HG03039 (cell line): ENCODE data around the gene ZFP42.
"Not testable (repeated sequence)": the region's sequence is repeated elsewhere in the genome, so short reads cannot be mapped to it uniquely, and the experiment has no call there.

Experiments
- ATAC-seq: cut with Tn5 transposase; IDR thresholded peaks from one replicate; pipeline ENCODE4 v1.9.1; 2021; ENCODE audit warnings: mild to moderate bottlenecking, moderate library complexity; ENCODE audit not compliant: unreplicated experiment

Gene ZFP42

DNA sequence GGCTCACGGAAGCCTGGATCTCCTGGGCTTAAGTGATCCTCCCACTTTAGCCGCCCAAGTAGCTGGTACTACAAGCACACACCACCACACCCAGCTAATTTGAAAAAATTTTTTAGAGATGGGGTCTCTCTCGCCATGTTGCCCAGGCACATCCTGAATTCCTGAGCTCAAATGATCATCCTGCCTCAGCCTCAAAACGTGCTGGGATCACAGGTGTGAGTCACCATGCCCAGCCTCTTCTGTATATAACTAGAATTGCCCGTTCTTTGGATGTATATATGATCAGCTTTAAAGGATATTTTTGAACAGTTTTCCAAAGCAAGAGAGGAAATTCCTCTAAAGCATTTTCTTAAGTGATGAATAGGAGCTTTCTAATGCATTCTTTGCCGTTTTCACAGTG, 22.7 kb downstream of the ZFP42 start:
- no peak for ATAC-seq

- ATAC-seq, result no peak
Observed at GRCh38 chr4:188021548-188022249, 26.1 kb downstream of the ZFP42 start.

DNA sequence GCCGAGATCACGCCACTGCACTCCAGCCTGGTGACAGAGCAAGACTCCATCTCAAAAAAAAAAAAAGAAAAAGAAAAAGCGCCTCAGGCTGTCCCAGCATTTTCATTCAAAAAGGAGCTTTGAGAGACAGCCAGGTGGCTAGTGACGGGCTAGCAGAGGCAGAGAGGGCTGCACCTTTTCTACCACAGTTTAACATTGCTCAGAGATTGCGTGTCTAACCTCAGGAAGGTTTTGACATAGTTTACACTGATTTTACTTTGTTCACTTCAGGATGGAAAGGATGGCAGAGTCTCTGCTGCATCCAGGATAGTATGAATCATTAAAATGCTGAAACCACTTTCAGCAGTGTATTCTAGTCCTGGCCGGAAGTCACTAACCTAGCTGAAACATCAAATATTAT, 28.1 kb downstream of the ZFP42 start:
- no peak for ATAC-seq

GRCh38 chr4:188025476-188025875, 29.9 kb downstream of the ZFP42 start:
- no peak for ATAC-seq

DNA sequence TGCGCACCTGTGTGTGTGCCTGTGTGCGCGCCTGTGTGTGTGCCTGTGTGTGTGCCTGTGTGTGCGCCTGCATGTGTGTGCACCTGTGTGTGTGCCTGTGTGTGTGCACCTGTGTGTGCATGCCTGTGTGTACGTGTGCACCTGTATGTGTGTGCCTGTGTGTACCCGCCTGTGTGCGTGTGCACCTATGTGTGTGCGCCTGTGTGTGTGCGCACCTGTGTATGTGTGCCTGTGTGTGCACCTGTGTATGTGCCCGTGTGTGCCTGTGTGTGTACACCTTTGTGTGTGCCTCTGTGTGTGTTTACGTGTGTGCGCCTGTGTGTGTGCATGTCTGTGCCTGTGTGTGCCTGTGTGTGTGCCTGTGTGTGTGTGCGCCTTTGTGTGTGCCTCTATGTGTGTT, 33.5 kb downstream of the ZFP42 start:
- no peak for ATAC-seq

- ATAC-seq, result no peak
Observed at GRCh38 chr4:188030401-188030800, 34.8 kb downstream of the ZFP42 start.

DNA sequence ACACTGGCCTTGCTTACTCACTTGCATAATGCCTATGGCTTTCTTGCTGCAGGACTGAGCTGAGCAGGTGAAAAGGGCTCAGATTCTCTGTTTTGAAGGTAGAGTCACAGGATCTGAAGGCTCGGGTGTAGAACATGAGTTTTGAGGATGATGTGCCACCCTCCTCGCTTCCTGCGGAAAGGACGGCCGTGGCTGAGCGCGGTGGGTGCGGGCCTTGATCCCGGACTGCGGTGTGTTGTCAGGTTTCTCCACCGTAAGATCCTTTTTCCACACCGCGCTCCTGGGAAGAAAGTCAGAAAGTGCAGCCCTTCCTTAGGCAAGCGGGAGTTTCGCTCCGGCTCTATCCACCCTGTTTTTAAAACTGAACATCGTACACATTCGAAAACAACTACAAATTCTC, 36.2 kb downstream of the ZFP42 start:
- ATAC-seq, result no peak

DNA sequence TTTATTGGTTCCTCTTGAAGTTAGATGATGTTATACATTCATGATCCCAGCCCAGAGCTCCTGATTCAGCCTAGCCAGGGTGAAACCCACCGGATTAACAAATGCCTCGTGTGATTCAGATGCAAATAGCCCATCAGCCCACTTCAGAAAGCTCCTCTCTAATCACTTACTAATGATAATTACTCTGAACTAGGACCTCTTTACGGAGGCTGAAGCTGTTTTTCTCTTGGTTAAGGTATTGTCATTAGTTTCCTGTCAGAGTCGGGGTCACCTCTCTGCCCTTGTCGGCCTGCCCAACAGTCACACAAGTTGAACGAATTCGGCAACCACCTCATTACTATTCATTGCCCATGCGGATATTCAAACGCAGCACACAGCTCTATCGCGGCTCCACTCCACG, 36.6 kb downstream of the ZFP42 start:
- no peak for ATAC-seq

DNA sequence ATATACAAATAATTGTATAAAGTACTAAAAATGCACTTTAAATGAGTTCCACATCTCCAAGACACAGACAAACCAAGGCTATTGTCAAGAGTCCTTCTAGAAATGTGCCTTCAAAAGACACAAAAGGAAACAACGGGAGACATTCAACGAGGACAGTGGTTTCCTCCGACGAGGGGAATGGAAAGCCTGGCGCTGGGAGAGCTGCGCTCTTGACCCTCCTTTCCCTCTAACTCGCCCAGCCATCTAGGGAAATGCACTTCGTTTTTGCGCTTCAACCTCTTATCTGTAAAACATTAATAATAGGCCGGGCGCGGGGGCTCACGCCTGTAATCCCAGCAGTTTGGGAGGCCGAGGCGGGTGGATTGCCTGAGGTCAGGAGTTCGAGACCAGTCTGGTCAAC, 37.0 kb downstream of the ZFP42 start:
- no peak for ATAC-seq

DNA sequence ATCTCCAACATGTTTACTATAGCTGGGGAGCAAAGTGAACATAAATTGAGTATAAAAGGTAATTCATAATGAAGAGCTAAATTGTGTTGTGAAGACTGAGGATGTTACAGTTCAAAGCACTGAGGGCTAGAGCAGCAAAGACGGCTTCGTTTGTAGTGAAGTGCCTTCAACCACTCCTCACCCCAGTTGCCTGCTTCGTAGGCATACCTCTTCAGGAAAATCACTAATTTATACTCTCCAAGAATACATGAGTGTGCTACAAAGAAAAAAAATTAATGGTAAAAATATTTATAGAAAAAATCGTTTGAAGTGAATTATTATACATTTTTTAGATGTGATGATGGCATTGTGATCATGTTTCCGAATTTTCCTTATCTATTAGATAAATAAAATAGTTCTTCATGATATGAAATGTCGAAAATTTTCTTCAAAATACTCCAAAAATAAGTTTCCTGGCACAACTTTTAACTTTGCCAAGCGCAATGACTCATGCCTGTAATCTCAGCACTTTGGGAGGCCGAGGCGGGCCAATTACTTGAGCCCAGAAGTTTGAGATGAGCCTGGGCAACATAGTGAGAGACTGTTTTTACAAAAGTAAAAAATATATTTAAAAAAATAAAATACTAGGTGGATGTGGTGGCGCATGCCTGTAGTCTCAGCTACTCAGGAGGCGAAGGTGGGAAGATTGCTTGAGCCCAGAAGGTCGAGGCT, 41.6 kb downstream of the ZFP42 start:
- ATAC-seq, result no peak

DNA sequence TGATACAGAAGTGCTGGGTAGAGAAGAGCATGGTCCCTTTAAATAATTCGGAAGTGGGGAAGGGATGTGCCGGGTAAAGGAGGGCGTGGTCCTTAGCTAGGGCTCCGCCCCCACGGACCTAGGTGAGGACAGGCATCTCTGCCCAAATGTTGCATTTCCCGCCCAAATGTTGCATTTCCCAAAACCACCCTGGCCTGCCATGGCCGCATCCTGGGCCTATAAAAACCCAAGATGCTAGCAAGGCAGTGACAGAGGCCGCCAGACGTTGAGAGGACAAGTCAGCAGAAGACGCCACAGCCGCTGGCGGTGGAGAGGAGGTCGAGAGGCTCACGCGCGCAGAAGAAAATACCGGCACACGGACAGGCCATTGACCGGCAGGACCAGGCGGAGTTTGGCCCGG, 46.1 kb downstream of the ZFP42 start:
- ATAC-seq, result no peak

DNA sequence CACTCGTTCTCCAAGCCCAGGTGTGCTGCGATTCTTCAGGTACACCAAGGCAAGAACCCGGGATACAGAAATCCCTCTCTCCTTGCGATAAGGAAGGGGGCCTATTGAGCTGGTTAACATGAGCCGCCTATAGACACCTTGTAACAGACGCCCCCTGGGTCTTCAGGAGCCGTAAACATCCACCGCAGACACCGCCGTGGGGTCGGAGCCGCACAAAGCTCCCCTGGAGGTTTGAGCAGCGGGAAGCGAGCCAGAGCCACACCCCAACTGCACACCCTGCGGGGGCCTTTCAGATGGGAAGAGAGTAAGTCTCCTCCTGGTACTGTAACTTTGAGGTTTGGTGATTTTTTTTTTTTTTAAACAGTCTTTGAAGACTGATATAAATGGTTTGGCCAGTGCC, 46.6 kb downstream of the ZFP42 start:
- ATAC-seq, result no peak

- ATAC-seq, result no peak
Observed at GRCh38 chr4:188043154-188043553, 47.6 kb downstream of the ZFP42 start.

GRCh38 chr4:188045461-188045860, 49.9 kb downstream of the ZFP42 start:
- ATAC-seq, result not testable (repeated sequence)

GRCh38 chr4:188046657-188047056, 51.1 kb downstream of the ZFP42 start:
- ATAC-seq, result no peak

DNA sequence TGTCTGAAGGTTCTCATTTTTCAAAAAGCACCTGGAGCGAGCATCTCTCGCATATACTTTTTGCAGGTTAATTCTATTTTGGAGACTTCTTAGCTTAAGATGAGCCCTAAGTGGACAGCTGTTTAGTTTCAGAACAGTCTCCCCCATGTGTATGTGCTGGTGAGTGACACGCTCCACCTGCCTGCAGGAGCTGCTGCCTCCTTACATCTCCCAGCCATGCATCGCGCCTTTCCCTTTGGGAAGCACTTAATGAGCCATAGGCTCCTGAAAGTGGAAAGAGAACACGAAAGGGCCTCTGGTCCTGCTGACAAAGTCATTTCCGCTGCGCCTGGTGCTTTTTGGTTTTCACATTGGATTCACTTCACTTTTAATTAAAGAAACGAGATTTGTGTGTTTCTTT, 57.7 kb downstream of the ZFP42 start:
- ATAC-seq, result no peak
